ENCODE data around the gene ERG. TPM values are rescaled to one million over a fixed set of nuclear protein-coding genes. Genes with fewer than 3 reads are reported as not detected.

ERG gene
- total RNA-seq, 1 experiment from 2014 or later: not detected

DNA sequence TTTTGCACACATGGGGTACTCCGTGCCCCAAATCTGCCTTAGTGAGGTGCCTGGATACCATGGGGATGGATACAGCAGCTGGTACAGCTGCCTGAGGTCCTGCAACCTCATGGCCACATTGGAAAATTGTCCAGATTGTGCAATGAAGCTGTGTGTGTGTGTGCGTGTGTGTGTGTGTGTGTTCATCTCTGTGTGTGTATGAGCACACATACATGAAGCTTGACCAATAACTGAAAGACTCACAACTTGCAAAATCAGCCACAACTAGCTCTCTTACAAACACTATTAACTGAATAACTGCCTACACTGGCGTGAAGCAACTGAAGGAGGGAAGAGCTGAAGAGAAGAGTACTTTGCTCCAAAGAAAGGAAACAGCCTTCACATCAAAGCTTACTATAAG lies 78.1 kb downstream of the ERG start:
- DNase-seq (ENCODE audit: low read depth, low spot score): no peak
- in situ Hi-C loops (cut with HindIII; ENCODE audit: low pct_unique_long_range_greater_than_20kb, low sequenced_read_pairs): no loop called here

DNA sequence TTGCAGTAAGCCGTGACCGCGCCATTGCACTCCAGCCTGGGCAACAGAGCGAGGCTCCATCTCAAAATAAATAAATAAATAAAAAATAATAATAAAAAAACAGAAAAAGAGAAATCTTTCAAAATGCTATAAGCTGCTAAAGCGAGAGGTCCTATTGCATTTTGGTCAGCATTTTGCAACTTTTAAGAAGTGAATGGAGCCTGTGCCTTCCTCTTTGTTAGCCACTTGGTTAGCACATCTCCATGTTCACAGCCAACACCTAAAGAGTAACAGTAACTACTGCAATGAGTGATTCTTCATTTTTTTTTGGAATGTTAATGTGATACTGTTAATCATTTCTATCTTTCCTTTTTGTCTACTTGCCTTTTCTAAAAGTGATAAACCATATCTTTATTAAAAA lies 80.6 kb downstream of the ERG start:
- in situ Hi-C loops (cut with HindIII; ENCODE audit: low pct_unique_long_range_greater_than_20kb, low sequenced_read_pairs): no loop called here

DNA sequence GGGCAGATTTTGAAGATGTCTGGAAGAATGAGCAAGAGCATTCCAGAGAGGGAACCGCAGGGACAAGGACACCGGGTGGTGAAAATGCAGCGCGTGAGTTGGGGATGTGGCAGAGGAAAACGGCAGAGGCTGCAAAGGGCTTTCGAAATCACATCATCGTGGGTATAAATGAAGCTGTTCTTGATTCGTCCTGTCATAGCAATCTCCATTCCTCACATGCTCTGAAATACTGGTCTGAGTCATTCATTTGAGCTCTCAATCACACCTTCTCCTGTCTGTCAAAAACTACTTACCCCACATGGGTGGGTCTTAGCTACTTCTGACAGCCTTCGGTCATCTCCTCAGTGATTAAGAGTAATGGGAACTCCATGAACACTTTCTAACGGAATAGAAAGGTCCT lies 81.5 kb downstream of the ERG start:
- no peak for DNase-seq (ENCODE audit: low read depth, low spot score)
- in situ Hi-C loops (cut with HindIII; ENCODE audit: low pct_unique_long_range_greater_than_20kb, low sequenced_read_pairs): no loop called here

More for the DNA sequence above, 80.6 kb downstream of the ERG start:
- DNase-seq (ENCODE audit: low read depth, low spot score): no peak

- in situ Hi-C loops (cut with HindIII; ENCODE audit: low pct_unique_long_range_greater_than_20kb, low sequenced_read_pairs): no loop called here
- DNase-seq (ENCODE audit: low read depth, low spot score): no peak
Observed at GRCh38 chr21:38413958-38414548, 84.2 kb downstream of the ERG start.

- DNase-seq (ENCODE audit: low read depth, low spot score): no peak
- in situ Hi-C loops (cut with HindIII; ENCODE audit: low pct_unique_long_range_greater_than_20kb, low sequenced_read_pairs): no loop called here
Observed at GRCh38 chr21:38410466-38410865, 87.8 kb downstream of the ERG start.

DNA sequence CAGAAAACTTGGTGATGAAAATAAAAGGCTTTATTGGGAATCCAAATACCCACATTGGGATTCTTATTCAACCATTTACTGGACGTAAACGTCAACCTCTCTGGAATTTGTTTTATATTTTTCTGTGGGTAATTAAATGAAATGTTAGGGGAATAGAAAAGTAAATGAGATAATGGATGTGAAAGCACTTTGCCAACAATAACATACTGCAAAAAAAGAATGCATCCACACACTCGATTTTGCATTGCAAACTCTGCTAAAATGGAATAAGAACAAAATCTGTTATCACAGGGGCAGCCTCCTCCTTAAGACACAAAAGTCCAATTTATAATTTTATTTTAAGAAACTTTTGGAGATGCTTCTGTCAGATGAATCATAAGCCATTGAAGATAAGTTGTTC lies 88.4 kb downstream of the ERG start:
- no peak for DNase-seq (ENCODE audit: low read depth, low spot score)
- in situ Hi-C loops (cut with HindIII; ENCODE audit: low pct_unique_long_range_greater_than_20kb, low sequenced_read_pairs): no loop called here

- no peak for DNase-seq (ENCODE audit: low read depth, low spot score)
- in situ Hi-C loops (cut with HindIII; ENCODE audit: low pct_unique_long_range_greater_than_20kb, low sequenced_read_pairs): no loop called here
Observed at GRCh38 chr21:38404177-38404576, 94.1 kb downstream of the ERG start.

DNA sequence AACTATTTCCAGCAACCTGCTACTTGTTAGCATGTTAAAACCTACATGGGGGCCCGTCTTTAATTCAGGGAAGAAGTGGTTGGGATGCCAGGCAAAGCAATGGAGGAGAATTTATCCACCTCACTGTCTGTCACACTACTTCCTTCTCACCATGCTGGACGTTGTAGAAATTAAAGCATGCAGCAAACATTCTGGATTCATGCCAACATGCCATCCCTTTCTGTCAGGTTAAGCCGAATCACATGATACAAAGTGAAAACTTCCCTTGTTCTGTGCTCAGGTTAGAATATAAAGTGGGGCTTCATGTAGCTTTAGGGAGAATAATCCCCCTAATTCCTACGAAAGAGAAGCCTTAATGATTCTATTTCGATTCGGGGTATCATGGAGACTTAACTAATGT lies 95.5 kb downstream of the ERG start:
- in situ Hi-C loops (cut with HindIII; ENCODE audit: low pct_unique_long_range_greater_than_20kb, low sequenced_read_pairs): no loop called here

DNA sequence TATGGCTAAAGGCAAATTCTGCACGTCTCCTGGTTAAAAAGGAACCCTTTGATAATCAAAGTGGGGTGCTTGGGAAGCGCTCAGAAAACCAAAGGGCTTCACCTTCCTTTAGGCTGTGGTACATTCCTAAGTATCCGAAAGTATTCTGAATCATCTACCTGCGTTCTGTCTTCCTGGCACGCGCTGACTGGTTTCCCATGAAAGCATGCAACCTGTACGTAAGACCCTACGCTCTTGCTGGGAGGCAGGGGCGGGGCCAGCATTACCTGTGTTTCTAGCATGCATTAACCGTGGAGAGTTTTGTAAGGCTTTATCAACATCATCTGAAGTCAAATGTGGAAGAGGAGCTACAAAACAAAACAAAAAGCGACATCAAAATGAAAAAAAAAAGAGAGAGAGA lies 96.0 kb downstream of the ERG start:
- DNase-seq (ENCODE audit: low read depth, low spot score): no peak
- in situ Hi-C loops (cut with HindIII; ENCODE audit: low pct_unique_long_range_greater_than_20kb, low sequenced_read_pairs): no loop called here

More for the DNA sequence above, 95.5 kb downstream of the ERG start:
- DNase-seq (ENCODE audit: low read depth, low spot score): no peak

- DNase-seq (ENCODE audit: low read depth, low spot score): no peak
- in situ Hi-C loops (cut with HindIII; ENCODE audit: low pct_unique_long_range_greater_than_20kb, low sequenced_read_pairs): no loop called here
Observed at GRCh38 chr21:38401191-38401926, 96.9 kb downstream of the ERG start.

DNA sequence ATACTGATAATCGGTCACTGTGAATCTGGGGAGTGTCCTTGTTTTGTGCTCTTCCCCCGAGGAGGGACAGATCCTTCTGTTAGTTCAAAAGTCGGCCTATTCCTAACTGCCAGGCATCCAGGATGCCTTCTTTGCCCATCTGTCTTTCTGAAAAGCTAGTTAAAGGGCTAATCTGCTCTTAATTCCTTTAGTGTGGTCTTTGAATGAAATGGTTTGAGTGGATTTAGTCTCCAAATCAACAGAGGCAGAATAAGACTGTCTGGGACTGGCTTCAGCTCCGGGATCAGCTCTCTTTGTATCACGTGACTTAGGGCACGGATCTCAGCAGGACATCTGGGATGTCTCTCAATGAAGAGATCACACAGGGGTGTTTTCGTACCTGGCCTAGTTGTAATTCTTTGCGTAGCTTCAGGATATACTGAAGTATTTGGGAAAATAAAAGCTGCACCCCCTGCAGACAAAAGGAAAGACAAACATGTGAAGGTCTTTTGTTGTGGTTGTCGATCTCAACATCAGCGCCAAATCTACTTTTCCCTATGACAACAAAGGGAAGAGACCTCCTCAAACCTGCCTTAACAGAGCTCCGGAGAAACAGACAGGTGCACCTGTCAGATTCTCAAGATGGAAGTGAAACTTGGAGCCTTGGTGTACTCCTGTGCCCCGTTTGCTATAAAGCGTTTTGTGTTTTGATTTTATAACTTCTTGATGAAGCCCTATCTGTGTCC lies 97.9 kb downstream of the ERG start:
- in situ Hi-C loops (cut with HindIII; ENCODE audit: low pct_unique_long_range_greater_than_20kb, low sequenced_read_pairs): no loop called here
- DNase-seq (ENCODE audit: low read depth, low spot score): no peak

- DNase-seq (ENCODE audit: low read depth, low spot score): no peak
Observed at GRCh38 chr21:38399103-38399502, 99.2 kb downstream of the ERG start.

DNA sequence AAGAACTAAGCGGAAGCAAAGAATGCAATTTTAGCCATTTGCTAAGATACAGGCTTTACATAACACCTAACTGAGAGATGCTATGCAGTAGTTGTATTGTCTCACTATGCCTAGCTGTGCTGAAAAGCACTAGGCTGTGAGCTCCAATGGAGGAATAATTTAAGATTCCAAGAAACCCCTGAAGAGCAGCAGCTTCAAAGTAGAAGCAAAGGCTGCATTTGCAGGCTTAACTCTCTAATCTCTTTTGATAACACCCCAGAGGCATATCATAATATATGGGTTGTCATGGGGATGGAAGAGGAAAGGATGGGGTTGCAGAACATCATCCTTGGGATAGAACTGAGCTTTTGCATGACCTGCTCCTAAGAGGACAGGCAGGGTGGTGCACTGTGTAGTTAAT lies 102.0 kb downstream of the ERG start:
- in situ Hi-C loops (cut with HindIII; ENCODE audit: low pct_unique_long_range_greater_than_20kb, low sequenced_read_pairs): no loop called here

More at GRCh38 chr21:38399103-38399502, 99.2 kb downstream of the ERG start:
- in situ Hi-C loops (cut with HindIII; ENCODE audit: low pct_unique_long_range_greater_than_20kb, low sequenced_read_pairs): no loop called here

DNA sequence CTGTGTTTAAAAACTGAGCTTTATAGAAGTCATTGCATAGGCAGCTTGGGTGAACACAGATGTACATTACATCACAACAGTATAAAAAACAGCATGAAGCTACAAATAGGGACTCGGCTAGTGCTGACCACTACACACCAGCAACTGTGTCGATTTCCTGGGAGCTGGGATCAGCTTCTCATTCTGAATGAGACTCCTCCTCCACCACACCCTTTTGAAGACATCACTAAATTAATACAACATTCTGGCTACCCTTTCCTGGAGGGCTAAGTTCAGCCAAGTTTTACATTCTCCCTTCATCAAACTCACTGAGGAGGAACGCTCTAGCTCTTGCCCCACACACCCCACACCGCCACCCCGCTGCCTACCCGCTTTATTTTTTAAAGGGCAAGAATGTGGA lies 102.7 kb downstream of the ERG start:
- in situ Hi-C loops (cut with HindIII; ENCODE audit: low pct_unique_long_range_greater_than_20kb, low sequenced_read_pairs): no loop called here
- no peak for DNase-seq (ENCODE audit: low read depth, low spot score)

More for the DNA sequence above, 102.0 kb downstream of the ERG start:
- DNase-seq (ENCODE audit: low read depth, low spot score): no peak

DNA sequence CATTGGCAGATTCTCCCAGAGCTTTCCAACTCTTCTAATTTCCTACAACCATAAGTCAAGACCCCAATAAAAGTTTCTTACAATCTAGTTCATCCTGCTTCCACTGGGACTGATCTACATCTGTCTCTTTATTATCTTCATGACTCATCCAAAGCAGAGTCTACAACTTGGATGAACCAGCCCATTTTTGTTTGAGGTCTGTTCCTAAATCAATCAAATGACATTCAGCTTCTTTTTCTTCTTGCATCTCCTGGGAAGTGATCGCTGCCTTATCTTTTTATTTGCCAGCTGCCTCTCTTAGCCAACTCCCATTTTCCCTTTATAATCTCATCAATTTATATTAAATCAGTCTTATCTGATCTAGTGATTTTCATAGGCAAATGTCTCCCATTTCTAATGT lies 105.6 kb downstream of the ERG start:
- DNase-seq (ENCODE audit: low read depth, low spot score): no peak
- in situ Hi-C loops (cut with HindIII; ENCODE audit: low pct_unique_long_range_greater_than_20kb, low sequenced_read_pairs): no loop called here

DNA sequence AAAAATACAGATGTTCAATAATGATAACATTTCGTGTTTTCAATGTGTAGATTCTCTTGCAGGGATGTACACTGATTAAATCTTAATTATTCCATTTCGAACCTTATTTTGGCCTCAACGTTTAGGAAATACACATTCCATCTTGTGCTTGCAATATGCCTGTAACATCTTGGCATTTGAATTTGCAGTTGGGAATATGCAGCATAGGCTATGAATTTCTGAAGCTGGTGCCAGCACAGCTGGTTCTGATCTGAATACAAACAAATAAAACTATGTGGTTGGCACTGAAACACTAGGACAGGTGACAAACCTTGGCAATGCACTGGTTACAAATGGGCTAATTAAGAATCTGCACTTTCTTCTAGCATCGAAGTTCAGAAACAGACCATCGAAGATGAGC lies 108.4 kb downstream of the ERG start:
- DNase-seq (ENCODE audit: low read depth, low spot score): no peak
- in situ Hi-C loops (cut with HindIII; ENCODE audit: low pct_unique_long_range_greater_than_20kb, low sequenced_read_pairs): no loop called here

DNA sequence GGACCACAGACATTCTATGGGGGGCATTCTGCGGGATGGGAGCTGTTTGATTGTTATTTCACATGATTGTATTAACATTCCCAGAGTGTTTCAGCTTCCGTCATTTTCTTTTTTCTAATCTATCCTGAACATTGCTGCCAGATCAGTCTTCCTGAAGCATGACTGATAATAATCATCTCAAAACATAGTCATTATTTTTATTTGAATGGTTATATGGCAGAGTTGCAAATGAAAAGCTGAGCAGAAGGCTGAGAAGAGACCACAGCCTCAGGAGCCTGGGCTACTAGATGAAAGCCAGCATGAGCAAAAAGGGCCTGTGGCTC lies 109.0 kb downstream of the ERG start:
- in situ Hi-C loops (cut with HindIII; ENCODE audit: low pct_unique_long_range_greater_than_20kb, low sequenced_read_pairs): no loop called here
- no peak for DNase-seq (ENCODE audit: low read depth, low spot score)

- in situ Hi-C loops (cut with HindIII; ENCODE audit: low pct_unique_long_range_greater_than_20kb, low sequenced_read_pairs): no loop called here
- DNase-seq (ENCODE audit: low read depth, low spot score): no peak
Observed at GRCh38 chr21:38388647-38389353, 109.5 kb downstream of the ERG start.

Measured in SK-MEL-5 (cell line).